PC-9 (cell line): Measurements from ENCODE around the gene RABL6.
"Not testable (repeated sequence)": the region's sequence is repeated elsewhere in the genome, so short reads cannot be mapped to it uniquely, and the experiment has no call there.

Experiments used
- EZH2 ChIP-seq: fragments of 200-600 bp; sonication (generic); IDR thresholded peaks from 2 replicates; pipeline ENCODE4 v1.8.0; 2017; ENCODE audit warnings: antibody characterized with exemption, low read depth
- TF ChIP-seq, protein P1 (sequence below): fragments of 200-600 bp; sonication (generic); conservative IDR thresholded peaks from 2 replicates; pipeline ENCODE4 v1.6.1; 2017; ENCODE audit warnings: mixed run types, antibody characterized with exemption, mild to moderate bottlenecking, moderate library complexity

DNA sequence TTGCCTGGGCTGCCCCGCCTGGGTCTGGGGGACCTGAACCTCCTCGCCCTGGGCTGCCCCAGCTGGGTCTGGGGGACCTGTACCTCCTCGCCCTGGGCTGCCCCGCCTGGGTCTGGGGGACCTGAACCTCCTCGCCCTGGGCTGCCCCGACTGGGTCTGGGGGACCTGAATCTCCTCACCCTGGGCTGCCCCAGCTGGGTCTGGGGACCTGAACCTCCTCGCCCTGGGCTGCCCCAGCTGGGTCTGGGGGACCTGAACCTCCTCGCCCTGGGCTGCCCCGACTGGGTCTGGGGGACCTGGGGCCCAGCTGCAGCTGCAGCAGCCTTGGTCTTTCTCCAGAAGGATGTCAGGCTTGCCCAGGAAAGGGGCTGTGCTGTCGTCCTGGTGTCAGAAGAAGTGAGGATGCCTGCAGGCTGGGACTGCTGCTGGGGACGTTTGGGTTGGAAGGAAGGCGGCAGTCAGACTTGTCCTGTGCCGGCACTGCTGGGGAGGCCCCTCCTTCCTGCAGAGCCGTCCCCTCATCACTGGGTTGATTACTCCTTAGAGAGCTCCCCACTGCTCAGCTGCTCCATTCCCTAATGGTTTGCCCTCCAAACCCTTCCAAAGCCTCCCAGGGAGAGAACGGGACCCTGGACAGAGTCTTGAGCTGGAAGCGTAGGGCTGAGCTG, 25.8 kb downstream of the RABL6 start:
- TF ChIP-seq, protein P1, sequence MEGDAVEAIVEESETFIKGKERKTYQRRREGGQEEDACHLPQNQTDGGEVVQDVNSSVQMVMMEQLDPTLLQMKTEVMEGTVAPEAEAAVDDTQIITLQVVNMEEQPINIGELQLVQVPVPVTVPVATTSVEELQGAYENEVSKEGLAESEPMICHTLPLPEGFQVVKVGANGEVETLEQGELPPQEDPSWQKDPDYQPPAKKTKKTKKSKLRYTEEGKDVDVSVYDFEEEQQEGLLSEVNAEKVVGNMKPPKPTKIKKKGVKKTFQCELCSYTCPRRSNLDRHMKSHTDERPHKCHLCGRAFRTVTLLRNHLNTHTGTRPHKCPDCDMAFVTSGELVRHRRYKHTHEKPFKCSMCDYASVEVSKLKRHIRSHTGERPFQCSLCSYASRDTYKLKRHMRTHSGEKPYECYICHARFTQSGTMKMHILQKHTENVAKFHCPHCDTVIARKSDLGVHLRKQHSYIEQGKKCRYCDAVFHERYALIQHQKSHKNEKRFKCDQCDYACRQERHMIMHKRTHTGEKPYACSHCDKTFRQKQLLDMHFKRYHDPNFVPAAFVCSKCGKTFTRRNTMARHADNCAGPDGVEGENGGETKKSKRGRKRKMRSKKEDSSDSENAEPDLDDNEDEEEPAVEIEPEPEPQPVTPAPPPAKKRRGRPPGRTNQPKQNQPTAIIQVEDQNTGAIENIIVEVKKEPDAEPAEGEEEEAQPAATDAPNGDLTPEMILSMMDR, result not testable (repeated sequence)
- TF ChIP-seq EZH2, result not testable (repeated sequence)
